Fibroblast of the conjunctiva (primary cell): Measurements from ENCODE around the gene SOX4.

Experiments
- DNase-seq: peaks from one replicate; pipeline ENCODE4 v3.0.0-alpha.2; 2010; ENCODE audit warnings: low read depth

Gene SOX4

DNA sequence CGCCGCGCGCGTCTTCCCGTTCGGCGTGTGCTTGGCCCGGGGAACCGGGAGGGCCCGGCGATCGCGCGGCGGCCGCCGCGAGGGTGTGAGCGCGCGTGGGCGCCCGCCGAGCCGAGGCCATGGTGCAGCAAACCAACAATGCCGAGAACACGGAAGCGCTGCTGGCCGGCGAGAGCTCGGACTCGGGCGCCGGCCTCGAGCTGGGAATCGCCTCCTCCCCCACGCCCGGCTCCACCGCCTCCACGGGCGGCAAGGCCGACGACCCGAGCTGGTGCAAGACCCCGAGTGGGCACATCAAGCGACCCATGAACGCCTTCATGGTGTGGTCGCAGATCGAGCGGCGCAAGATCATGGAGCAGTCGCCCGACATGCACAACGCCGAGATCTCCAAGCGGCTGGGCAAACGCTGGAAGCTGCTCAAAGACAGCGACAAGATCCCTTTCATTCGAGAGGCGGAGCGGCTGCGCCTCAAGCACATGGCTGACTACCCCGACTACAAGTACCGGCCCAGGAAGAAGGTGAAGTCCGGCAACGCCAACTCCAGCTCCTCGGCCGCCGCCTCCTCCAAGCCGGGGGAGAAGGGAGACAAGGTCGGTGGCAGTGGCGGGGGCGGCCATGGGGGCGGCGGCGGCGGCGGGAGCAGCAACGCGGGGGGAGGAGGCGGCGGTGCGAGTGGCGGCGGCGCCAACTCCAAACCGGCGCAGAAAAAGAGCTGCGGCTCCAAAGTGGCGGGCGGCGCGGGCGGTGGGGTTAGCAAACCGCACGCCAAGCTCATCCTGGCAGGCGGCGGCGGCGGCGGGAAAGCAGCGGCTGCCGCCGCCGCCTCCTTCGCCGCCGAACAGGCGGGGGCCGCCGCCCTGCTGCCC, 1.1 kb downstream of the SOX4 start:
- no peak for DNase-seq

DNA sequence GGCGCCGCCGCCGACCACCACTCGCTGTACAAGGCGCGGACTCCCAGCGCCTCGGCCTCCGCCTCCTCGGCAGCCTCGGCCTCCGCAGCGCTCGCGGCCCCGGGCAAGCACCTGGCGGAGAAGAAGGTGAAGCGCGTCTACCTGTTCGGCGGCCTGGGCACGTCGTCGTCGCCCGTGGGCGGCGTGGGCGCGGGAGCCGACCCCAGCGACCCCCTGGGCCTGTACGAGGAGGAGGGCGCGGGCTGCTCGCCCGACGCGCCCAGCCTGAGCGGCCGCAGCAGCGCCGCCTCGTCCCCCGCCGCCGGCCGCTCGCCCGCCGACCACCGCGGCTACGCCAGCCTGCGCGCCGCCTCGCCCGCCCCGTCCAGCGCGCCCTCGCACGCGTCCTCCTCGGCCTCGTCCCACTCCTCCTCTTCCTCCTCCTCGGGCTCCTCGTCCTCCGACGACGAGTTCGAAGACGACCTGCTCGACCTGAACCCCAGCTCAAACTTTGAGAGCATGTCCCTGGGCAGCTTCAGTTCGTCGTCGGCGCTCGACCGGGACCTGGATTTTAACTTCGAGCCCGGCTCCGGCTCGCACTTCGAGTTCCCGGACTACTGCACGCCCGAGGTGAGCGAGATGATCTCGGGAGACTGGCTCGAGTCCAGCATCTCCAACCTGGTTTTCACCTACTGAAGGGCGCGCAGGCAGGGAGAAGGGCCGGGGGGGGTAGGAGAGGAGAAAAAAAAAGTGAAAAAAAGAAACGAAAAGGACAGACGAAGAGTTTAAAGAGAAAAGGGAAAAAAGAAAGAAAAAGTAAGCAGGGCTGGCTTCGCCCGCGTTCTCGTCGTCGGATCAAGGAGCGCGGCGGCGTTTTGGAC, 2.0 kb downstream of the SOX4 start:
- no peak for DNase-seq

DNA sequence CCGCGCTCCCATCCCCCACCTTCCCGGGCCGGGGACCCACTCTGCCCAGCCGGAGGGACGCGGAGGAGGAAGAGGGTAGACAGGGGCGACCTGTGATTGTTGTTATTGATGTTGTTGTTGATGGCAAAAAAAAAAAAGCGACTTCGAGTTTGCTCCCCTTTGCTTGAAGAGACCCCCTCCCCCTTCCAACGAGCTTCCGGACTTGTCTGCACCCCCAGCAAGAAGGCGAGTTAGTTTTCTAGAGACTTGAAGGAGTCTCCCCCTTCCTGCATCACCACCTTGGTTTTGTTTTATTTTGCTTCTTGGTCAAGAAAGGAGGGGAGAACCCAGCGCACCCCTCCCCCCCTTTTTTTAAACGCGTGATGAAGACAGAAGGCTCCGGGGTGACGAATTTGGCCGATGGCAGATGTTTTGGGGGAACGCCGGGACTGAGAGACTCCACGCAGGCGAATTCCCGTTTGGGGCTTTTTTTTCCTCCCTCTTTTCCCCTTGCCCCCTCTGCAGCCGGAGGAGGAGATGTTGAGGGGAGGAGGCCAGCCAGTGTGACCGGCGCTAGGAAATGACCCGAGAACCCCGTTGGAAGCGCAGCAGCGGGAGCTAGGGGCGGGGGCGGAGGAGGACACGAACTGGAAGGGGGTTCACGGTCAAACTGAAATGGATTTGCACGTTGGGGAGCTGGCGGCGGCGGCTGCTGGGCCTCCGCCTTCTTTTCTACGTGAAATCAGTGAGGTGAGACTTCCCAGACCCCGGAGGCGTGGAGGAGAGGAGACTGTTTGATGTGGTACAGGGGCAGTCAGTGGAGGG, 2.8 kb downstream of the SOX4 start:
- DNase-seq, result no peak

DNA sequence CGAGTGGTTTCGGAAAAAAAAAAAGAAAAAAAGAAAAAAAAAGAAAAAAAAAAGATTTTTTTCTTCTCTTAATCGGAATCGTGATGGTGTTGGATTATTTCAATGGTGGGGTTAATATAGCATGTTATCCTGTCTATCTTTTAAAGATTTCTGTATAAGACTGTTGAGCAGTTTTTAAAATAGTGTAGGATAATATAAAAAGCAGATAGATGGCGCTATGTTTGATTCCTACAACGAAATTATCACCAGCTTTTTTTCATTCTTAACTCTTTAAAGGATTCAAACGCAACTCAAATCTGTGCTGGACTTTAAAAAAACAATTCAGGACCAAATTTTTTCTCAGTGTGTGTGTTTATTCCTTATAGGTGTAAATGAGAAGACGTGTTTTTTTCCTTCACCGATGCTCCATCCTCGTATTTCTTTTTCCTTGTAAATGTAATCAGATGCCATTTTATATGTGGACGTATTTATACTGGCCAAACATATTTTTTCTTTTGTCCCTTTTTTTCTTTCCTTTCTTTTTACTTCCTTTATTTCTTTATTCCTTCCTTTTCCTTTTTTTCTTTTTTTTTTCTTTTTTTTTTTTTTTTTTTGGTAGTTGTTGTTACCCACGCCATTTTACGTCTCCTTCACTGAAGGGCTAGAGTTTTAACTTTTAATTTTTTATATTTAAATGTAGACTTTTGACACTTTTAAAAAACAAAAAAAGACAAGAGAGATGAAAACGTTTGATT, 3.6 kb downstream of the SOX4 start:
- no peak for DNase-seq

DNA sequence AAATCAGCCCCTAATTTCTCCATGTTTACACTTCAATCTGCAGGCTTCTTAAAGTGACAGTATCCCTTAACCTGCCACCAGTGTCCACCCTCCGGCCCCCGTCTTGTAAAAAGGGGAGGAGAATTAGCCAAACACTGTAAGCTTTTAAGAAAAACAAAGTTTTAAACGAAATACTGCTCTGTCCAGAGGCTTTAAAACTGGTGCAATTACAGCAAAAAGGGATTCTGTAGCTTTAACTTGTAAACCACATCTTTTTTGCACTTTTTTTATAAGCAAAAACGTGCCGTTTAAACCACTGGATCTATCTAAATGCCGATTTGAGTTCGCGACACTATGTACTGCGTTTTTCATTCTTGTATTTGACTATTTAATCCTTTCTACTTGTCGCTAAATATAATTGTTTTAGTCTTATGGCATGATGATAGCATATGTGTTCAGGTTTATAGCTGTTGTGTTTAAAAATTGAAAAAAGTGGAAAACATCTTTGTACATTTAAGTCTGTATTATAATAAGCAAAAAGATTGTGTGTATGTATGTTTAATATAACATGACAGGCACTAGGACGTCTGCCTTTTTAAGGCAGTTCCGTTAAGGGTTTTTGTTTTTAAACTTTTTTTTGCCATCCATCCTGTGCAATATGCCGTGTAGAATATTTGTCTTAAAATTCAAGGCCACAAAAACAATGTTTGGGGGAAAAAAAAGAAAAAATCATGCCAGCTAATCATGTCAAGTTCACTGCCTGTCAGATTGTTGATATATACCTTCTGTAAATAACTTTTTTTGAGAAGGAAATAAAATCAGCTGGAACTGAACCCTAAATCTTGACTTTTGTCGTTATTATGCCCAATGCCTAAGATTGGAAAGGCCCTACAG, 4.5 kb downstream of the SOX4 start:
- DNase-seq, result no peak

DNA sequence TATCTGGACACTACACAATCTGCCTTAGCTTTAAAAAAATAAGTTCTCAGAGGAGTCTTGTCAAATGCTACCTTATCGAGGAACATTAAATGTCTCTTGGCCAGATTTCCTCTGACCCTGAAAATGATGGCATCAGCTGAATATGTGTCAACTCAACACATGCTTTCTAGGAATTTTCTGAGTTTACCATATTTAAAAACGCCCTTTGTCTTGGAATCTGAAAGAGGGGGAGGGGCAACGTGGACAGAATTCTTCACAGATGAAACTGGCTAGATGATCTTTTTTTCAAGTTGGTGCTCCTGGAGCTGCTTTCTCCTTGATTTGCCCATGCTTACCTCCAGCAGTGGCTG, 5.1 kb downstream of the SOX4 start:
- no peak for DNase-seq

DNA sequence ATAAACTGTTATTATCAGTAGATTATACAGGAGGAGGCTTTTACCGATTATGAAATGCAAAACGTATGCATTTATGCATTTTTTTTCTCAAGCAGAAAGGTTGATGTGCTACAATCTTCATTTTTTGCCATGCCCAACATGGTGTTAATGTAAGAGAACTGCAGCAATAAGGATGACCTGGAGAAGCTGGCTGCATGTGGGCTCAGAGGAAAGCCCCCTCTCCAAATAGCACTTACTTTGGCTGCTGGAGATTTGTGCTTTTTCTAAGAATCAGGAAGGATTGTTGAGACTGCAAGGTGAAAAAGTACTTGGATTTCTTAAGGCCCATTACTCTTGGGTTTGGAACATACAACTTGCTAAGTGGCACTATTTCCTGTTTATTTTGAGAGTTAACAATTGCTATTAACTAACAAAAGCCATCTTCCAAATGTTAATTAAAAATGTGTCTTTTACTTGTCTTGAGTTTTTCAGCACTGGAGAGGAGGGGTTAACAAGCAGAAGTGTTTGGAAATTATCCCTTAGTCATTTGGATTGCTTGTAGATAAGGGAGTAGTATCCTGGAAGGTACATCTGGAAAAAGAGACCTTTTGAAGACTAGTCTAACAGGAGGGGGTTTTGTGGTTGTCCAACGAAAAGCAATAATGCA, 5.6 kb downstream of the SOX4 start:
- no peak for DNase-seq

DNA sequence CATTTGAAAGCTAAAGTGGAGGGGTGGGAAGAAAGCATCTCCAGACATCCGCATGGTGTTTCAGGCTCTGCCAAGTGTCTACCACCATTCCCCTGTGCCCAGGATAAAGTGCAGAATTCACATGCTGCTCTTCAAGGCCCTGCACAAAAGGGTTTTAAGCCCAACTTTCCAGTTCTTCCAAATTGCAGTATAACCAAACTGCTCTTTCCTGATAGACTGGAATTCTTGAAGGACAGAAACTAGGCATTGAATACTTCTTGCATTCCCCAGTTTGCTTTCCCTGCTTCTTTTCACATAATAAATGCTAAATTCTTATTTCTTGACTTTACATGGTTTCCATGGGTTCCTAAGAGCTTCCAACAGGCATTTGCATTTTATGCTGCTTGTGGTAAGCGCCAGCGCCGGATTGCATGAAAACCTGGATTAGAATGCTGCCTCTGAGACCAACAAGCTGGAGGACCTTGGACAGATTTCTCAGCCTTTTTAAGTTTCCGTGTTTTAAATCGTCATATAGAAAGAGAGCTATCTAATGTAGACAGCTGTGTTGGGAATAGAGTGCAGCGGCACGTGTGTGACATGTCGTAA, 7.9 kb downstream of the SOX4 start:
- no peak for DNase-seq

DNA sequence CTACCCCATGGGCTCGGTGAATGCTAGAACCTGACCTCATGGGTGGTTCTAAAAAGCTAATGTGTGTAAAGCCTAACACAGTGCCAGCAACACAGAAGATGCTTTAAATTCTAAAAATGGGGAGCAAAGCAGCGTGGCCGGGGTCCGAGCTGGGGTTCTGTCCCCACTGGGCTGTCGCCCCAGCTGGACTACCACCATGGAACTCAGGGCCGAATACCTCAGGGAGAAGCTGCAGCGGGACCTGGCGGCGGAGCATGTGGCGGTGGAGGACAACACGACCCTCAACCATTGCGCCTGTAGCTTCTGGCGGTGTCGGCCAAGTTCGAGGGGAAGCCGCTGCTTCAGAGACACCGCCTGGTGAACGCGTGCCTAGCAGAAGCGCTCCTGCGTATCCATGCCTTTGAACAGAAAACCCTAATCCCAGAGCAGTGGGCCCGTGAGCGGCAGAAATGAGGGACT, 8.4 kb downstream of the SOX4 start:
- DNase-seq, result no peak

DNA sequence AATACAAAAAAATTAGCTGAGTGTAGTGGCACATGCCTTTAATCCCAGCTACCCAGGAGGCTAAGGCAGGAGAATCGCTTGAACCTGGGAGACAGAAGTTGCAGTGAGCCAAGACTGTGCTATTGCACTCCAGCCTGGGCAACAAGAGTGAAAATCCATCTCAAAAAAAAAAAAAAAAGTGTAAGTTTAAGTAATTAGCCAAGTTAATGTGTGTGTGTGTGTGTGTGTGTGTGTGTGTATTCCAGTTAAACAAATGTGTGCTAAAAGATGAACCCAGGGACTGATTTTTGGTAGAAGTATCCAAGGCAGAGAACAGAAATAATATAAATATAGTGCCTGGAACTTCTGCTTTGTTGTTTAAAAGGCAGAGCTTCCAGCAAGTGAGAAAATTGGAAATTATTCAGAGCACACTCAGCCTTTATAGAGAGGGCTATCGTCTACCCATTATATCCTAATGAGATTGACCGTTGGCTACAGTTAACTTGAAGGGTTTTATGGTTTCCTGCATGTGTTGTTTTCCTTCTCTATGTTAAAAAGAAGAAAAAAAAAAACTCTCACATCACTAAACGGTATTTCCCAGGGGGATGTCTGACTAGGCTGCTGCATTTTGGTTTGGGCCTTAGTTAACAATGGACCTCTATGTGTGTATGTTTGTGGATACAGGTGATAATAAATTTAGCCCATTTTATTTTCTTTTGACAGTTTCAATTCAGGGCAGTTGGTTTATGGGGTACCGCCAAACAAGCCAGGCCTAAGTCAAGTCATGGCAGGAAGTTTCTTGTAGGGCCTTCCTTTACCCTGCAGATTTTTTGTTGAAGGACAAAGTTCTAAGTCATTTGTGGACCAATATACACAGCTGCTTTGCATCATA, 9.8 kb downstream of the SOX4 start:
- DNase-seq, result no peak

DNA sequence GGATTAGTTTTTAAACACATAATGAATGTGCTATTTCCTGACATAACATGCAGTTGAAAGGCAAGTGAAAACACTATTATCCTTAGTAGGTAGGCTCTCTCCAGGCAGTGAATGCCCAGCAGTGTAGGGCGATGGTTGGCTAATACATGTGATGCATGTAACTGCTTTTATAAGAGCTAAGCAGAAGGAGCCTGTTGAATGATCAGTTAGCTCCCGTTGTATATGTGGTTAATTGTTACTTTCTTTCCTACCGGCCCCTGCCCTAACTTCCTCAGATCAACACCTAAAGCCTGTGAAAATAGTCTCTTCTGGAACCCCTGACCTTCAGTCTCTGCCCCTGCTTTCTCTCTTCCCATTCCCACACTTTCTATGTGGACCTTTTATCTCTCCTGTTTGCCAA, 10.5 kb downstream of the SOX4 start:
- no peak for DNase-seq

DNA sequence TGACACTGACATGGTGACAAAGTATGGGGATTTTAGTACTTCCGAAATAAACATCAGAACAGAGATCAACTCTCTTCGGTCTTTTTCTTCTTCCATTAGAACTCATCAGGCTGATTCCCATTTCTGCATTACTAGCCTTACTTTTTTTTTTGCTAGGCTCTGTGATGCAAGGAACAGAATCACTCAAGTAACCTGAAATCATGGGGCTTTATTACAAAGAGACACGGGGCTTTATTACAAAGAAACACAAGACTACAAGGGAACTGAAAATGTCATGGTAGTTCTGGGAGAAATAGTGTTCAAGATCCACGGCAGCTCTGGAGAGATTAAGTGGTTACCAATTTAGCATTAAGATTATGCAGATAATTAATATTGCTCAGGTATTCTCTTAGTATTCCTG, 11.6 kb downstream of the SOX4 start:
- DNase-seq, result no peak

DNA sequence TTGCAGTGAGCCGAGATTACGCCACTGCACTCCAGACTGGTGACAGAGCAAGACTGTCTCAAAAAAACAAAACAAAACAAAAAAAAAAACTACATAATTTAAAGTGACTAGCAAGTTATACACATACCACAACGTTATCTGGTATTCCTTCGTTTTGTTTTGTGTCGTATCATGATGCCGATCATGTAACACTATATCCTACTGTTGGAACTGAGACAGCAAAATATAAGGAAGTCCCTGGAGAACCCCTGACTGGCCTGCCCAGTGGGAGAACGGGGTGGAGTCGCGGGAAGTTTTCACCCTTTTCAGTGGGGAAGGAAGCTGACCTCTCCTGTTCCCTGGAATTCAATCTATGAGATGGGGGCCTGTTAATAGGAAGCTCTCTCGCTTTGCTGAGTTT, 15.1 kb downstream of the SOX4 start:
- DNase-seq, result no peak

DNA sequence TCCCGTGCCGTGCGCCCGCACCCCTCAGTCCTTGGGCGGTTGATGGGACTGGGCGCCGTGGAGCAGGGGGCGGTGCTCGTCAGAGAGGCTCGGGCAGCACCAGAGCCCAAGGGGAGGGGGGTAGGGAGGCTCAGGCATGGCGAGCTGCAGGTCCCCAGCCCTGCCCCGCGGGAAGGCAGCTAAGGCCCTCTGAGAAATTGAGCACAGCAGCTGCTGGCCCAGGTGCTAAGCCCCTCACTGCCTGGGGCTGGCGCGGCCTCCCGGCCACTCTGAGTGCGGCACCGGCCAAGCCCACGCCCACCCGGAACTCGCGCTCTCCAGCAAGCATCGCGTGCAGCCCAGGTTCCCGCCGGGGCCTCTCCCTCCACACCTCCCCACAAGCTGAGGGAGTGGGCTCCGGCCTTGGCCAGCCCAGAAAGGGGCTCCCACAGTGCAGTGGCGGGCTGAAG, 16.4 kb downstream of the SOX4 start:
- no peak for DNase-seq

DNA sequence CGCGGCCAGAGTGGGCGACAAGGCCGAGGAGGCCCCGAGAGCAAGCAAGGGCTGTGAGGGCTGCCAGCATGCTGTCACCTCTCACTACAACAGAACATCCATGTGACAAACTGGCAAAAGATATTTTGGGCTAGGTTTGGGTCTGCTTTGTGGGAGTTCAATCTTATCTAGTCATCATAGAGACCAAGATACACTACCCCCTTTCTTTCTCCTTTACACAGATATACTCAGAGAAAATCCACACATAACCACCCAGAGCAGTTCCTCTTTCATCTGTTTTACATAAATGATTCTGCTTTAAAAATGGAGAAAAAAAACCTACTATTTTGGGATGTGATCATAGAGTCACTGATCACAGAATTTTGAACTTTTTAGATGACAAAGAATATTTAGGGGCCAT, 16.8 kb downstream of the SOX4 start:
- DNase-seq, result no peak

DNA sequence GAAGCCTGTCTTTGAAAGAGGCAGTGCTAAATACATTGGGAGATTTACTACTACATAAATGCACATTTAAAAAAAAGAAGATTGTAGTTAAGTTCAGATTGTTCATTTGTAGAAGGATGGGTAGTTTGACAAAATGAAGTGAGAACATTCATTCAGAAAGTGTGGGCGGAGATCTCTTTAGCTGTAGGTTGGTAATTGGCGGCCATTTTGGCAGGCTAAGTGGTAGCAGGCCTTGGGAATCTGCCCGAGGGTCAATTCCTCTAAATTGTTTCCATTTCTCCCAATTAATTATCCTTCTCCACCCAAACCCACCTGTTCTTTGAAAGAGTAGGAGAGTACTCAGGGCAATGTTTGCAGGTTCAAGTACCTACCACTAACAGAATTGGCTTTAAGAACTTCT, 17.9 kb downstream of the SOX4 start:
- no peak for DNase-seq

DNA sequence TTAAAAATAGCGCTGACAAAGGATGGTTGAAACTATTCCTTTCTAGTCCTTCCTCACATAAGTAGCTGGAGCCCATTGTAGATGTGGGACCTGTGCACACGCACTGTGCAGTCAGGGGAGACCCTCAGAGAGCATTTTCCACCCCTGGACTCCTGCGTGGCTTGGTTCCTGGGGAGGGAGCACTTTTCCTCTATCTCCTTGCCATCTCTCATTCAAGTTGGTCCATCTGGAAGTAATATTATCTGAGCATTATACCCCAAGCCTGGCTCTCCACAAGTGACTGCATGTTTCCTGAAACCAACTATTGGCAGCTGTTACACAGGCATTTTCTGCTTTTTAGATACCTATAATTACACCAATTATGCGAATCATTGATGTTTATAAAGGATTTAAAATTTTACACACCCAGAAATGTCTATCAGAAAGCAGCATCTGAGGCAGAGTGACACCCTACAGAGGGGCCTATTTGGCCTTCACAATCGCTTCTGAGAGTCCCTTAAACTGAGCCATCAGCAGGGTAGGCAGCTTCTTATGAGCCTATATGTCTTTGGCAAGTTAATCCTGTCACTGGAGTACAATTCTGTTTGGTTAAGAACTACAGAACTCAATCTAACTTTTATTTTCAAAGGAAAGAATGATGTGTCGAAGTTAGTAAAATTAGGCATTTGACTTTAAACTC, 18.7 kb downstream of the SOX4 start:
- DNase-seq, result no peak

DNA sequence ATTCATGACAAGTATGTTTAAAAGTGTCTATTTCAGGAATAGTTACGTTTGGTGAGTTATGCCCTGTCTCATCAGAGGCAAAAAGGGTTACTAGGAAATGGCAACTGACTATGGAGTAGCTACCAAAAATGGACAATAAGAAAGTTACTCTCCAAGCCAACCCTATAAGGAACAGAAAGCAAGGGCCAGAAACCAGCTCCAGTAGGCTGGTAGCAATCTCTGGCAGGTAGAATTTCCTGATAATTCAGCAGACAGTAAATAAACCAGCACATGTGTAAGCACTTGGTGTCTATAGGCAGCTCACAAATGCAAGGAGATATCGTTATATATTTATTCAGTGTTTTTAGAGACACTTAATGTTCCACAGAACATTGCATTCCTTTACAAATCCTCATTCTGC, 20.3 kb downstream of the SOX4 start:
- DNase-seq, result no peak
